T follicular helper cell (primary cell): ENCODE results near the gene RBMS1.

ENCODE experiments used
- DNase-seq: peaks from one replicate; pipeline ENCODE4 v3.0.0-alpha.2; 2020; ENCODE audit warnings: low read depth

Gene RBMS1

GRCh38 chr2:160408959-160409291 is 84.7 kb downstream of the RBMS1 start:
- DNase-seq: no peak

GRCh38 chr2:160408173-160408958 is 85.2 kb downstream of the RBMS1 start:
- DNase-seq: no peak

- peak; percentile 40 for DNase-seq
Measured at GRCh38 chr2:160407393-160408172, 86.0 kb downstream of the RBMS1 start.

- peak; percentile 66 for DNase-seq
Measured at GRCh38 chr2:160406591-160407392, 86.8 kb downstream of the RBMS1 start.

- no peak for DNase-seq
Measured at GRCh38 chr2:160405077-160405867, 88.3 kb downstream of the RBMS1 start.

- DNase-seq: no peak
Measured at GRCh38 chr2:160402997-160403979, 90.3 kb downstream of the RBMS1 start.

- DNase-seq: no peak
Measured at GRCh38 chr2:160402501-160402900, 91.1 kb downstream of the RBMS1 start.

- no peak for DNase-seq
Measured at GRCh38 chr2:160401895-160402294, 91.7 kb downstream of the RBMS1 start.

- DNase-seq: no peak
Measured at GRCh38 chr2:160399880-160400279, 93.7 kb downstream of the RBMS1 start.

- DNase-seq: no peak
Measured at GRCh38 chr2:160397530-160397865, 96.1 kb downstream of the RBMS1 start.

- DNase-seq: no peak
Measured at GRCh38 chr2:160394153-160394552, 99.5 kb downstream of the RBMS1 start.

GRCh38 chr2:160392201-160392600 is 101.4 kb downstream of the RBMS1 start:
- no peak for DNase-seq

- no peak for DNase-seq
Measured at GRCh38 chr2:160390544-160391455, 102.8 kb downstream of the RBMS1 start.

- no peak for DNase-seq
Measured at GRCh38 chr2:160389875-160390274, 103.7 kb downstream of the RBMS1 start.

- DNase-seq: peak; percentile 12
Measured at GRCh38 chr2:160388464-160389263, 104.9 kb downstream of the RBMS1 start.

GRCh38 chr2:160387558-160388262 is 105.9 kb downstream of the RBMS1 start:
- DNase-seq: no peak

- DNase-seq: no peak
Measured at GRCh38 chr2:160384791-160385190, 108.8 kb downstream of the RBMS1 start.

GRCh38 chr2:160381425-160381951 is 112.1 kb downstream of the RBMS1 start:
- DNase-seq: no peak
